Right atrium auricular region (tissue), 2 donors: Measurements from ENCODE around the gene LAG3. TPM values are rescaled to one million over a fixed set of nuclear protein-coding genes. Genes with fewer than 3 reads are reported as not detected.
A peak's percentile ranks its signal among the peaks of the same experiment; 100 is the strongest.

ENCODE experiments used
- DNase-seq: peaks from one replicate; pipeline ENCODE4 v3.0.0-alpha.2; 2019; ENCODE audit warnings: low spot score
- H3K27ac ChIP-seq, 2 donors: fragments of 200-600 bp; sonication (generic); 1 replicate in 1 of 2; 2 replicates in 1 of 2; pipeline ENCODE4 v1.5.1; 2016 to 2019
- H3K27me3 ChIP-seq, 2 donors: fragments of 200-600 bp; sonication (generic); one replicate each; pipeline versions ENCODE4 v1.5.1 to v1.6.0; 2017 to 2019
- H3K36me3 ChIP-seq: fragments of 200-600 bp; sonication (generic); one replicate; pipeline ENCODE4 v1.5.1; 2016
- H3K4me1 ChIP-seq, 2 donors: fragments of 200-600 bp; sonication (generic); one replicate each; pipeline versions ENCODE4 v1.5.1 to v1.6.0; 2017 to 2019
- H3K4me3 ChIP-seq, 2 donors: fragments of 200-600 bp; sonication (generic); 1 replicate in 1 of 2; 2 replicates in 1 of 2; pipeline ENCODE4 v1.5.1; 2017 to 2019; ENCODE audit warnings: mild to moderate bottlenecking in 1 of 2, moderate library complexity in 1 of 2
- H3K9me3 ChIP-seq, 2 donors: fragments of 200-600 bp; sonication (generic); one replicate each; pipeline ENCODE4 v1.5.1; 2019
- CTCF ChIP-seq, 2 donors: fragments of 200-600 bp; sonication (generic); IDR thresholded peaks; one replicate each; pipeline ENCODE4 v1.5.1; 2019; ENCODE audit warnings: antibody characterized with exemption in 2 of 2
- total RNA-seq, 2 donors: library from RNA; depleted of rRNA; stranded (reverse); fragments of >200 nt; gene quantifications; one replicate each; pipeline ENCODE4 v1.1.0, GENCODE V29; 2016

LAG3 gene
- total RNA-seq, 2 donors from 2014 or later: 0.47 TPM; not detected in 1

GRCh38 chr12:6771509-6772330 is 600 bp upstream of the LAG3 start:
- Histone ChIP-seq H3K27me3 (no peaks in the 10 kb centered on the region), H3K4me3 (peak overlapping the region in 1 of 2 donors; percentile 6), H3K36me3 (peaks cover 6% of the 10 kb centered on the region), H3K9me3 (no peaks in the 10 kb centered on the region), H3K27ac (no peak overlapping the region), H3K4me1 (peaks cover 0 to 49% of the 10 kb centered on the region in 2 donors)
- no peak for TF ChIP-seq CTCF (IDR thresholded peaks at IDR 0.05)
- no peak for DNase-seq

GRCh38 chr12:6772726-6773589 is 638 bp downstream of the LAG3 start:
- peak overlapping the region in 1 of 2 donors; percentile 29 for H3K4me3 ChIP-seq
- H3K4me1 ChIP-seq: peaks cover 0 to 46% of the 10 kb centered on the region in 2 donors
- H3K27ac ChIP-seq: no peak overlapping the region
- no peaks in the 10 kb centered on the region for H3K9me3 ChIP-seq
- H3K27me3 ChIP-seq: no peaks in the 10 kb centered on the region
- TF ChIP-seq CTCF (IDR thresholded peaks at IDR 0.05): no peak
- no peak for DNase-seq
- peaks cover 6% of the 10 kb centered on the region for H3K36me3 ChIP-seq

- no peak overlapping the region for H3K27ac ChIP-seq
- no peaks in the 10 kb centered on the region for H3K9me3 ChIP-seq
- H3K4me1 ChIP-seq: peaks cover 0 to 46% of the 10 kb centered on the region in 2 donors
- DNase-seq: no peak
- no peaks in the 10 kb centered on the region for H3K27me3 ChIP-seq
- peak overlapping the region in 1 of 2 donors; percentile 29 for H3K4me3 ChIP-seq
- H3K36me3 ChIP-seq: peaks cover 6% of the 10 kb centered on the region
- TF ChIP-seq CTCF (IDR thresholded peaks at IDR 0.05): no peak
Measured at GRCh38 chr12:6773590-6774351, 1.5 kb downstream of the LAG3 start.

- TF ChIP-seq CTCF (IDR thresholded peaks at IDR 0.05): no peak
- H3K4me3 ChIP-seq: no peak overlapping the region
Measured at GRCh38 chr12:6774499-6775062, 2.3 kb downstream of the LAG3 start.

More at GRCh38 chr12:6774499-6775062, 2.3 kb downstream of the LAG3 start:
- no peak for DNase-seq
- Histone ChIP-seq H3K36me3 (peaks cover 6% of the 10 kb centered on the region), H3K27ac (no peak overlapping the region), H3K4me1 (peaks cover 0 to 42% of the 10 kb centered on the region in 2 donors), H3K27me3 (no peaks in the 10 kb centered on the region), H3K9me3 (no peaks in the 10 kb centered on the region)
